Loucy (cell line): ENCODE data around the gene CAPN9.

Experiments used
- H2AFZ ChIP-seq: fragments of 200-600 bp; sonication (generic); 2 replicates; pipeline ENCODE4 v1.6.0; 2016; ENCODE audit warnings: antibody characterized with exemption, mild to moderate bottlenecking, low read length, moderate library complexity
- H3F3A ChIP-seq: fragments of 200-600 bp; 2 replicates; pipeline ENCODE4 v1.6.0; 2016; ENCODE audit warnings: antibody characterized with exemption, low read depth, mild to moderate bottlenecking
- H3K27me3 ChIP-seq: fragments of 200-600 bp; sonication (generic); 2 replicates; pipeline ENCODE4 v1.6.1; 2014; ENCODE audit warnings: low read length, mild to moderate bottlenecking; ENCODE audit not compliant: insufficient read depth, poor library complexity, severe bottlenecking
- H3K36me3 ChIP-seq: fragments of 200-600 bp; sonication (generic); 2 replicates; pipeline ENCODE4 v1.6.1; 2016; ENCODE audit warnings: low read length; ENCODE audit not compliant: insufficient read depth
- H3K4me1 ChIP-seq: fragments of 200-600 bp; sonication (generic); 2 replicates; pipeline ENCODE4 v1.5.1; 2014; ENCODE audit warnings: low read length, mild to moderate bottlenecking; ENCODE audit not compliant: insufficient read depth, poor library complexity, severe bottlenecking
- H3K4me2 ChIP-seq: fragments of 200-600 bp; sonication (generic); 2 replicates; pipeline ENCODE4 v1.6.0; 2014; ENCODE audit warnings: antibody characterized with exemption, low read length, low read depth, mild to moderate bottlenecking; ENCODE audit not compliant: poor library complexity, severe bottlenecking
- H3K4me3 ChIP-seq: fragments of 200-600 bp; sonication (generic); 2 replicates; pipeline ENCODE4 v1.5.1; 2014; ENCODE audit warnings: low read length, mild to moderate bottlenecking, mixed read lengths; ENCODE audit not compliant: poor library complexity, severe bottlenecking
- H3K79me2 ChIP-seq: fragments of 200-600 bp; sonication (generic); 2 replicates; pipeline ENCODE4 v1.6.1; 2014; ENCODE audit warnings: low read length; ENCODE audit not compliant: insufficient read depth
- H3K9ac ChIP-seq: fragments of 200-600 bp; sonication (generic); 2 replicates; pipeline ENCODE4 v1.6.0; 2014; ENCODE audit warnings: mild to moderate bottlenecking, low read depth, low read length, moderate library complexity; ENCODE audit not compliant: poor library complexity, severe bottlenecking
- H3K9me2 ChIP-seq: fragments of 200-600 bp; sonication (generic); replicated peaks from 2 replicates; pipeline ENCODE4 v1.6.1; 2016; ENCODE audit warnings: low read depth, low read length, mixed read lengths
- H3K9me3 ChIP-seq: fragments of 200-600 bp; sonication (generic); 2 replicates; pipeline ENCODE4 v1.6.1; 2014; ENCODE audit warnings: mild to moderate bottlenecking, antibody characterized with exemption, low read length, low read depth; ENCODE audit not compliant: insufficient read depth
- H4K20me1 ChIP-seq: fragments of 200-600 bp; sonication (generic); 2 replicates; pipeline ENCODE4 v1.6.0; 2014; ENCODE audit warnings: antibody characterized with exemption, low read length, mild to moderate bottlenecking; ENCODE audit not compliant: insufficient read depth, poor library complexity, severe bottlenecking
- EZH2phosphoT487 ChIP-seq: fragments of 200-600 bp; IDR thresholded peaks from 2 replicates; pipeline ENCODE4 v1.6.1; 2018; ENCODE audit warnings: antibody characterized with exemption, mild to moderate bottlenecking, moderate library complexity, borderline replicate concordance
- TF ChIP-seq, protein P1 (sequence below): fragments of 200-600 bp; sonication (generic); conservative IDR thresholded peaks from 2 replicates; pipeline ENCODE4 v1.5.1; 2014; ENCODE audit warnings: mild to moderate bottlenecking, antibody characterized with exemption, low read length

Gene CAPN9

GRCh38 chr1:230704830-230705229 is 42.4 kb upstream of the CAPN9 start:
- Histone ChIP-seq H3K27me3 (no peaks in the 10 kb centered on the region), H3K4me2 (no peak overlapping the region), H3K9ac (no peak overlapping the region), H4K20me1 (no peaks in the 10 kb centered on the region), H3K4me1 (no peaks in the 10 kb centered on the region), H3K4me3 (no peak overlapping the region), H3K9me2 (no peaks in the 10 kb centered on the region), H3F3A (no peaks in the 10 kb centered on the region), H3K9me3 (no peaks in the 10 kb centered on the region), H2AFZ (no peak overlapping the region), H3K36me3 (no peaks in the 10 kb centered on the region), H3K79me2 (no peaks in the 10 kb centered on the region)
- TF ChIP-seq, protein P1, sequence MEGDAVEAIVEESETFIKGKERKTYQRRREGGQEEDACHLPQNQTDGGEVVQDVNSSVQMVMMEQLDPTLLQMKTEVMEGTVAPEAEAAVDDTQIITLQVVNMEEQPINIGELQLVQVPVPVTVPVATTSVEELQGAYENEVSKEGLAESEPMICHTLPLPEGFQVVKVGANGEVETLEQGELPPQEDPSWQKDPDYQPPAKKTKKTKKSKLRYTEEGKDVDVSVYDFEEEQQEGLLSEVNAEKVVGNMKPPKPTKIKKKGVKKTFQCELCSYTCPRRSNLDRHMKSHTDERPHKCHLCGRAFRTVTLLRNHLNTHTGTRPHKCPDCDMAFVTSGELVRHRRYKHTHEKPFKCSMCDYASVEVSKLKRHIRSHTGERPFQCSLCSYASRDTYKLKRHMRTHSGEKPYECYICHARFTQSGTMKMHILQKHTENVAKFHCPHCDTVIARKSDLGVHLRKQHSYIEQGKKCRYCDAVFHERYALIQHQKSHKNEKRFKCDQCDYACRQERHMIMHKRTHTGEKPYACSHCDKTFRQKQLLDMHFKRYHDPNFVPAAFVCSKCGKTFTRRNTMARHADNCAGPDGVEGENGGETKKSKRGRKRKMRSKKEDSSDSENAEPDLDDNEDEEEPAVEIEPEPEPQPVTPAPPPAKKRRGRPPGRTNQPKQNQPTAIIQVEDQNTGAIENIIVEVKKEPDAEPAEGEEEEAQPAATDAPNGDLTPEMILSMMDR, result no peak
- no peak for TF ChIP-seq EZH2phosphoT487

GRCh38 chr1:230705289-230706019 is 41.7 kb upstream of the CAPN9 start:
- Histone ChIP-seq H2AFZ (no peak overlapping the region), H3K79me2 (no peaks in the 10 kb centered on the region), H4K20me1 (no peaks in the 10 kb centered on the region), H3K9ac (no peak overlapping the region), H3K4me2 (no peak overlapping the region), H3K4me3 (no peak overlapping the region), H3F3A (no peaks in the 10 kb centered on the region), H3K4me1 (no peaks in the 10 kb centered on the region), H3K36me3 (no peaks in the 10 kb centered on the region), H3K27me3 (no peaks in the 10 kb centered on the region), H3K9me2 (no peaks in the 10 kb centered on the region), H3K9me3 (no peaks in the 10 kb centered on the region)
- no peak for TF ChIP-seq EZH2phosphoT487
- TF ChIP-seq, protein P1, result no peak

- TF ChIP-seq EZH2phosphoT487, result no peak
- TF ChIP-seq, protein P1, result no peak
These were observed 41.0 kb upstream of the CAPN9 start for GRCh38 chr1:230706020-230706699.

More at GRCh38 chr1:230706020-230706699, 41.0 kb upstream of the CAPN9 start:
- no peaks in the 10 kb centered on the region for H4K20me1 ChIP-seq
- H3K9ac ChIP-seq, result no peak overlapping the region
- no peaks in the 10 kb centered on the region for H3K4me1 ChIP-seq
- H2AFZ ChIP-seq, result no peak overlapping the region
- H3K79me2 ChIP-seq, result no peaks in the 10 kb centered on the region
- no peak overlapping the region for H3K4me2 ChIP-seq
- no peaks in the 10 kb centered on the region for H3K27me3 ChIP-seq
- H3F3A ChIP-seq, result no peaks in the 10 kb centered on the region
- no peak overlapping the region for H3K4me3 ChIP-seq
- H3K9me3 ChIP-seq, result no peaks in the 10 kb centered on the region
- no peaks in the 10 kb centered on the region for H3K36me3 ChIP-seq
- H3K9me2 ChIP-seq, result no peaks in the 10 kb centered on the region
